HepG2 (cell line): ENCODE results near the gene TANGO6. TPM values are rescaled to one million over a fixed set of nuclear protein-coding genes. Genes with fewer than 3 reads are reported as not detected.

Source experiments
- CBFB ChIP-seq: sonication (generic); formaldehyde crosslinking; IDR thresholded peaks from 2 replicates; pipeline ENCODE4 v1.4.0; 2020; ENCODE audit warnings: missing genetic modification reagents
- CENPBD1 ChIP-seq: sonication (generic); formaldehyde crosslinking; IDR thresholded peaks from 2 replicates; pipeline ENCODE4 v1.8.0; 2022; ENCODE audit warnings: missing genetic modification reagents, low read depth, mild to moderate bottlenecking, borderline replicate concordance
- HMGXB4 ChIP-seq, 2 experiments: sonication (generic) in 1 of 2; formaldehyde crosslinking in 1 of 2; IDR thresholded peaks; 2 replicates each; pipeline versions ENCODE4 v1.4.0 to v1.6.1; 2018 to 2020; ENCODE audit warnings: missing genetic modification reagents in 2 of 2, borderline replicate concordance in 1 of 2, low read depth in 1 of 2, mild to moderate bottlenecking in 1 of 2, missing biosample characterization in 1 of 2
- IRF2 ChIP-seq: IDR thresholded peaks from 2 replicates; pipeline ENCODE4 v1.6.1; 2018; ENCODE audit warnings: missing genetic modification reagents, missing compliant biosample characterization
- JARID2 ChIP-seq: sonication (generic); formaldehyde crosslinking; IDR thresholded peaks from 2 replicates; pipeline ENCODE4 v1.8.1; 2023; ENCODE audit warnings: missing genetic modification reagents, inconsistent platforms; ENCODE audit not compliant: insufficient replicate concordance
- KDM6A ChIP-seq: IDR thresholded peaks from 2 replicates; pipeline ENCODE4 v1.6.1; 2016; ENCODE audit warnings: low read depth
- MEIS2 ChIP-seq: sonication (generic); formaldehyde crosslinking; IDR thresholded peaks from 2 replicates; pipeline ENCODE4 v1.9.0; 2021; ENCODE audit warnings: mild to moderate bottlenecking, missing genetic modification reagents
- NR2F2 ChIP-seq: IDR thresholded peaks from 2 replicates; pipeline ENCODE4 v1.6.1; 2012; ENCODE audit warnings: low read depth, inconsistent platforms, borderline replicate concordance
- PRPF4 ChIP-seq: fragments of 200-400 bp; formaldehyde crosslinking; IDR thresholded peaks from 2 replicates; pipeline ENCODE4 v1.6.1; 2016; ENCODE audit warnings: low read length, low read depth; ENCODE audit not compliant: poor library complexity, severe bottlenecking
- SIX4 ChIP-seq: sonication (generic); formaldehyde crosslinking; IDR thresholded peaks from 2 replicates; pipeline ENCODE4 v1.4.0; 2020; ENCODE audit warnings: missing genetic modification reagents
- SRSF4 ChIP-seq: fragments of 200-400 bp; formaldehyde crosslinking; IDR thresholded peaks from one replicate; pipeline ENCODE4 v1.6.1; 2018; ENCODE audit warnings: mild to moderate bottlenecking, low read depth, low read length, moderate library complexity; ENCODE audit not compliant: poor library complexity, severe bottlenecking
- TBL1XR1 ChIP-seq: fragments of 150-350 bp; IDR thresholded peaks from 2 replicates; pipeline ENCODE4 v1.6.1; 2014; ENCODE audit warnings: borderline replicate concordance, low read length; ENCODE audit not compliant: partially characterized antibody
- ZBTB14 ChIP-seq: sonication (generic); formaldehyde crosslinking; IDR thresholded peaks from 2 replicates; pipeline ENCODE4 v1.4.0; 2020; ENCODE audit warnings: missing genetic modification reagents
- ZEB1 ChIP-seq: IDR thresholded peaks from 2 replicates; pipeline ENCODE4 v1.6.1; 2012; ENCODE audit warnings: mild to moderate bottlenecking, low read depth, inconsistent platforms; ENCODE audit not compliant: insufficient replicate concordance
- ZKSCAN8 ChIP-seq: IDR thresholded peaks from 2 replicates; pipeline ENCODE4 v1.6.1; 2016; ENCODE audit warnings: borderline replicate concordance, missing genetic modification reagents, missing compliant biosample characterization
- ZNF230 ChIP-seq: sonication (generic); formaldehyde crosslinking; IDR thresholded peaks from 2 replicates; pipeline ENCODE4 v1.4.0; 2020; ENCODE audit warnings: mild to moderate bottlenecking, missing genetic modification reagents
- ZNF331 ChIP-seq: sonication (generic); formaldehyde crosslinking; IDR thresholded peaks from 2 replicates; pipeline ENCODE4 v1.4.0; 2020; ENCODE audit warnings: missing genetic modification reagents
- ZNF33B ChIP-seq: sonication (generic); formaldehyde crosslinking; IDR thresholded peaks from 2 replicates; pipeline ENCODE4 v1.5.1; 2020; ENCODE audit warnings: mild to moderate bottlenecking, missing genetic modification reagents
- ZNF605 ChIP-seq: sonication (generic); formaldehyde crosslinking; IDR thresholded peaks from 2 replicates; pipeline ENCODE4 v1.8.0; 2022; ENCODE audit warnings: mild to moderate bottlenecking, missing genetic modification reagents
- ZNF710 ChIP-seq: sonication (generic); formaldehyde crosslinking; IDR thresholded peaks from 2 replicates; pipeline ENCODE4 v1.5.0; 2020; ENCODE audit warnings: mild to moderate bottlenecking, missing genetic modification reagents, borderline replicate concordance
- ZNF713 ChIP-seq: sonication (generic); formaldehyde crosslinking; IDR thresholded peaks from 2 replicates; pipeline ENCODE4 v1.4.0; 2020; ENCODE audit warnings: mild to moderate bottlenecking, missing genetic modification reagents
- ZNF749 ChIP-seq: sonication (generic); formaldehyde crosslinking; IDR thresholded peaks from 2 replicates; pipeline ENCODE4 v1.8.0; 2022; ENCODE audit warnings: mild to moderate bottlenecking, missing genetic modification reagents, moderate library complexity, borderline replicate concordance
- ZNF790 ChIP-seq: sonication (generic); formaldehyde crosslinking; IDR thresholded peaks from 2 replicates; pipeline ENCODE4 v1.8.0; 2022; ENCODE audit warnings: missing genetic modification reagents, mild to moderate bottlenecking, borderline replicate concordance
- ZNF850 ChIP-seq: sonication (generic); formaldehyde crosslinking; conservative IDR thresholded peaks from 2 replicates; pipeline ENCODE4 v1.9.0; 2021; ENCODE audit warnings: mild to moderate bottlenecking, missing genetic modification reagents
- ZSCAN29 ChIP-seq: sonication (generic); formaldehyde crosslinking; conservative IDR thresholded peaks from 2 replicates; pipeline ENCODE4 v1.4.0; 2020; ENCODE audit warnings: mild to moderate bottlenecking, missing genetic modification reagents
- polyA plus RNA-seq, 8 experiments: library from polyadenylated mRNA; depleted of rRNA in 3 of 8; stranded (reverse) in 7 of 8; unstranded in 1 of 8; fragments of >200 nt; fragmentation: Illumina TruSeq in 4 of 8; extraction: Trizol in 4 of 8; gene quantifications; 2 replicates each; pipeline versions ENCODE4 v1.2.1 to v1.2.3, GENCODE V29; 2011 to 2016; ENCODE audit warnings: low read depth in 4 of 8, missing spikeins in 1 of 8, mixed read lengths in 1 of 8; ENCODE audit not compliant: insufficient read depth in 1 of 8
- total RNA-seq, 5 experiments: library from RNA; depleted of rRNA; stranded (reverse); fragments of >200 nt; fragmentation: Illumina TruSeq; extraction: Trizol; gene quantifications; 2 replicates each; pipeline ENCODE4 v1.2.3, GENCODE V29; 2016; ENCODE audit warnings: low read depth in 1 of 5

The TANGO6 gene
- total and polyA plus RNA-seq, 2 of the 13 experiments (the other 11 are each of a cell fraction or from before 2014, with no cell fraction given): 7.2 to 13.3 TPM

GRCh38 chr16:68873635-68874471, 30.5 kb downstream of the TANGO6 start (continued):
- TF ChIP-seq CBFB (CRISPR knock-in tag): no peak
- no peak for TF ChIP-seq SRSF4
- TF ChIP-seq ZKSCAN8: peak; percentile 30; the same call in 1 of the 2 replicates
- no peak for TF ChIP-seq CENPBD1 (CRISPR knock-in tag)
- no peak for TF ChIP-seq ZNF33B
- no peak for TF ChIP-seq ZNF713 (CRISPR knock-in tag)
- TF ChIP-seq ZNF230 (CRISPR knock-in tag): no peak
- no peak for TF ChIP-seq PRPF4
- TF ChIP-seq ZBTB14 (CRISPR knock-in tag): no peak
- no peak for TF ChIP-seq ZSCAN29 (CRISPR knock-in tag)
- peak; percentile 42; the same call in 1 of the 2 replicates for TF ChIP-seq ZNF605 (CRISPR knock-in tag)
- no peak for TF ChIP-seq NR2F2
- TF ChIP-seq ZEB1: no peak
- TF ChIP-seq SIX4 (CRISPR knock-in tag): no peak
- TF ChIP-seq ZNF790 (CRISPR knock-in tag): no peak
- peak; percentile 15; the same call in 1 of the 2 replicates for TF ChIP-seq KDM6A (CRISPR knock-in tag)
- TF ChIP-seq ZNF710: no peak
- no peak for TF ChIP-seq TBL1XR1
- 0 out of 4 replicates have a peak, but pooled peaks of 1 of the 2 experiments have one; percentile 36 for TF ChIP-seq HMGXB4 (CRISPR knock-in tag; IDR thresholded peaks at IDR 0.05; ENCODE audit: borderline replicate concordance in 1 of 2, low read depth in 1 of 2)
- no peak for TF ChIP-seq JARID2 (CRISPR knock-in tag)
- peak; percentile 71 for TF ChIP-seq ZNF331 (CRISPR knock-in tag)
- TF ChIP-seq MEIS2 (CRISPR knock-in tag): no peak
- no peak for TF ChIP-seq ZNF749 (CRISPR knock-in tag)
- TF ChIP-seq IRF2 (CRISPR knock-in tag): no peak
- TF ChIP-seq ZNF850 (CRISPR knock-in tag): no peak
